Measurements from ENCODE around the gene RAP1GAP2.
"Not testable (repeated sequence)": the region's sequence is repeated elsewhere in the genome, so short reads cannot be mapped to it uniquely, and the experiment has no call there.

The RAP1GAP2 gene

GRCh38 chr17:2995886-2996809 is 199.9 kb downstream of the RAP1GAP2 start:
- no peak for DNase-seq (ENCODE audit: low read depth in 2 of 2)

- DNase-seq (ENCODE audit: low read depth in 2 of 2), result no peak
These were observed 200.8 kb downstream of the RAP1GAP2 start for GRCh38 chr17:2996810-2997670.

- not testable (repeated sequence) for DNase-seq (ENCODE audit: low read depth in 2 of 2)
These were observed 202.2 kb downstream of the RAP1GAP2 start for GRCh38 chr17:2998469-2998901.

GRCh38 chr17:3002538-3003295 is 206.5 kb downstream of the RAP1GAP2 start:
- DNase-seq (ENCODE audit: low read depth in 2 of 2), result no peak

GRCh38 chr17:3003296-3004149 is 207.3 kb downstream of the RAP1GAP2 start:
- no peak for DNase-seq (ENCODE audit: low read depth in 2 of 2)

GRCh38 chr17:3004150-3004801 is 208.0 kb downstream of the RAP1GAP2 start:
- peak in 1 of 2 donors; percentile 22 for DNase-seq (ENCODE audit: low read depth in 2 of 2)

- no peak for DNase-seq (ENCODE audit: low read depth in 2 of 2)
These were observed 208.7 kb downstream of the RAP1GAP2 start for GRCh38 chr17:3004925-3005324.

GRCh38 chr17:3005696-3006095 is 209.5 kb downstream of the RAP1GAP2 start:
- DNase-seq (ENCODE audit: low read depth in 2 of 2), result no peak

- DNase-seq (ENCODE audit: low read depth in 2 of 2), result no peak
These were observed 210.6 kb downstream of the RAP1GAP2 start for GRCh38 chr17:3006801-3007200.

GRCh38 chr17:3007651-3008121 is 211.4 kb downstream of the RAP1GAP2 start:
- no peak for DNase-seq (ENCODE audit: low read depth in 2 of 2)

- no peak for DNase-seq (ENCODE audit: low read depth in 2 of 2)
These were observed 212.4 kb downstream of the RAP1GAP2 start for GRCh38 chr17:3008336-3009288.

GRCh38 chr17:3009411-3009920 is 213.2 kb downstream of the RAP1GAP2 start:
- no peak for DNase-seq (ENCODE audit: low read depth in 2 of 2)

GRCh38 chr17:3011891-3012290 is 215.7 kb downstream of the RAP1GAP2 start:
- DNase-seq (ENCODE audit: low read depth in 2 of 2), result no peak

GRCh38 chr17:3012926-3013581 is 216.8 kb downstream of the RAP1GAP2 start:
- peak; percentile 41 to 44 for DNase-seq (ENCODE audit: low read depth in 2 of 2)

- DNase-seq (ENCODE audit: low read depth in 2 of 2), result no peak
These were observed 219.7 kb downstream of the RAP1GAP2 start for GRCh38 chr17:3015890-3016289.

- DNase-seq (ENCODE audit: low read depth in 2 of 2), result no peak
These were observed 221.7 kb downstream of the RAP1GAP2 start for GRCh38 chr17:3017936-3018335.

GRCh38 chr17:3019761-3020160 is 223.5 kb downstream of the RAP1GAP2 start:
- DNase-seq (ENCODE audit: low read depth in 2 of 2), result no peak

GRCh38 chr17:3020381-3020780 is 224.1 kb downstream of the RAP1GAP2 start:
- no peak for DNase-seq (ENCODE audit: low read depth in 2 of 2)

All from stimulated activated CD8-positive, alpha-beta memory T cell treated with anti-CD3 and anti-CD28 coated beads, Interleukin-2, amount 100 ng/mL, for 48 hours (primary cell).